Panc1 (cell line): ENCODE data around the gene HCN4.

ENCODE experiments used
- POLR2AphosphoS5 ChIP-seq: IDR thresholded peaks from 2 replicates; pipeline ENCODE4 v1.6.1; 2012; ENCODE audit warnings: mild to moderate bottlenecking, low read depth, low read length, moderate library complexity
- SIN3A ChIP-seq: IDR thresholded peaks from 2 replicates; pipeline ENCODE4 v1.6.1; 2012; ENCODE audit warnings: low read depth, mild to moderate bottlenecking, low read length, moderate library complexity, borderline replicate concordance; ENCODE audit not compliant: insufficient read depth
- TCF7L2 ChIP-seq: IDR thresholded peaks from 2 replicates; pipeline ENCODE4 v1.6.1; 2011; ENCODE audit warnings: mild to moderate bottlenecking, low read depth, low read length, inconsistent platforms
- TF ChIP-seq, protein P1 (sequence below): fragments of 450-650 bp; IDR thresholded peaks from 2 replicates; pipeline ENCODE4 v1.5.1; 2017; ENCODE audit warnings: mild to moderate bottlenecking
- TF ChIP-seq, protein P2 (sequence below), 2 experiments: IDR thresholded peaks; 2 replicates each; pipeline ENCODE4 v1.6.1; 2011 to 2012; ENCODE audit warnings: low read depth in 2 of 2, control low read depth in 1 of 2, low read length in 1 of 2, mild to moderate bottlenecking in 1 of 2, moderate library complexity in 1 of 2; ENCODE audit not compliant: insufficient read depth in 1 of 2

DNA sequence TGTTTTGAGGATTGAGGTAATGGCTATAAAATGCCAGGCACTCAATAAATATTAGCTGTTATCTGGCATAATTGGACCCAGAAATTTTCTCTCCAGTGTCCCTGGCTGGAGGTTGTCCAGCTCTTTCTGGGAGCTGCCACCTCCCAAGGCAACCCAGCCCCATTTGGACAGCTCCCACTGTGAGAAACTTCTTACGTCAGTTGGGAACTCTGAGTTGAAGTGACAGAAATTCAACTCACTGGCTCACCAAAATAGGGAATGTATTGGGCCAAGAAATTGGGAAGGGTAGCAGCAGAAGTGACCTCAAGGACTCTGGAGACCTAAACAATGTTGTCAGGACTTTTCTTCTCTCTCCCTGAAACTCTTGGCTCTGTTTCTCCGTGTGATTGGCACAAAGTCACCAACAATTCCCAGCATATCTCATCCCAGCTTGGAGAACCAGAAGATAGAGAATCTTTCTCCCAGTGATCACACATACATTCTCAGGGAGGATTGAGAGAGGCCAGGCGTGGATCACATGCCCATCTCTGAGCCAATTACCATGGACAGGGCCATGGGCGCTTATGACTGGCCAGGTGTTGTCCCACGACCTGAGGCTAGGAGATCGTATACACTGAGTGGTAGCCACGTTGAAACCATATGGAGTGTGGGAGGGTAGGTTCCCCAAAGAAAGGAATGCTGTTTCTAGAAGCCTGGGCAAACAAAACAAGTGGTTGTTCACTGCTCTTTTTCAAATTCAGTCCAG lies 22.5 kb upstream of the HCN4 start:
- TF ChIP-seq, protein P1, sequence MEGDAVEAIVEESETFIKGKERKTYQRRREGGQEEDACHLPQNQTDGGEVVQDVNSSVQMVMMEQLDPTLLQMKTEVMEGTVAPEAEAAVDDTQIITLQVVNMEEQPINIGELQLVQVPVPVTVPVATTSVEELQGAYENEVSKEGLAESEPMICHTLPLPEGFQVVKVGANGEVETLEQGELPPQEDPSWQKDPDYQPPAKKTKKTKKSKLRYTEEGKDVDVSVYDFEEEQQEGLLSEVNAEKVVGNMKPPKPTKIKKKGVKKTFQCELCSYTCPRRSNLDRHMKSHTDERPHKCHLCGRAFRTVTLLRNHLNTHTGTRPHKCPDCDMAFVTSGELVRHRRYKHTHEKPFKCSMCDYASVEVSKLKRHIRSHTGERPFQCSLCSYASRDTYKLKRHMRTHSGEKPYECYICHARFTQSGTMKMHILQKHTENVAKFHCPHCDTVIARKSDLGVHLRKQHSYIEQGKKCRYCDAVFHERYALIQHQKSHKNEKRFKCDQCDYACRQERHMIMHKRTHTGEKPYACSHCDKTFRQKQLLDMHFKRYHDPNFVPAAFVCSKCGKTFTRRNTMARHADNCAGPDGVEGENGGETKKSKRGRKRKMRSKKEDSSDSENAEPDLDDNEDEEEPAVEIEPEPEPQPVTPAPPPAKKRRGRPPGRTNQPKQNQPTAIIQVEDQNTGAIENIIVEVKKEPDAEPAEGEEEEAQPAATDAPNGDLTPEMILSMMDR = no peak
- no peak for TF ChIP-seq POLR2AphosphoS5
- TF ChIP-seq, protein P2, sequence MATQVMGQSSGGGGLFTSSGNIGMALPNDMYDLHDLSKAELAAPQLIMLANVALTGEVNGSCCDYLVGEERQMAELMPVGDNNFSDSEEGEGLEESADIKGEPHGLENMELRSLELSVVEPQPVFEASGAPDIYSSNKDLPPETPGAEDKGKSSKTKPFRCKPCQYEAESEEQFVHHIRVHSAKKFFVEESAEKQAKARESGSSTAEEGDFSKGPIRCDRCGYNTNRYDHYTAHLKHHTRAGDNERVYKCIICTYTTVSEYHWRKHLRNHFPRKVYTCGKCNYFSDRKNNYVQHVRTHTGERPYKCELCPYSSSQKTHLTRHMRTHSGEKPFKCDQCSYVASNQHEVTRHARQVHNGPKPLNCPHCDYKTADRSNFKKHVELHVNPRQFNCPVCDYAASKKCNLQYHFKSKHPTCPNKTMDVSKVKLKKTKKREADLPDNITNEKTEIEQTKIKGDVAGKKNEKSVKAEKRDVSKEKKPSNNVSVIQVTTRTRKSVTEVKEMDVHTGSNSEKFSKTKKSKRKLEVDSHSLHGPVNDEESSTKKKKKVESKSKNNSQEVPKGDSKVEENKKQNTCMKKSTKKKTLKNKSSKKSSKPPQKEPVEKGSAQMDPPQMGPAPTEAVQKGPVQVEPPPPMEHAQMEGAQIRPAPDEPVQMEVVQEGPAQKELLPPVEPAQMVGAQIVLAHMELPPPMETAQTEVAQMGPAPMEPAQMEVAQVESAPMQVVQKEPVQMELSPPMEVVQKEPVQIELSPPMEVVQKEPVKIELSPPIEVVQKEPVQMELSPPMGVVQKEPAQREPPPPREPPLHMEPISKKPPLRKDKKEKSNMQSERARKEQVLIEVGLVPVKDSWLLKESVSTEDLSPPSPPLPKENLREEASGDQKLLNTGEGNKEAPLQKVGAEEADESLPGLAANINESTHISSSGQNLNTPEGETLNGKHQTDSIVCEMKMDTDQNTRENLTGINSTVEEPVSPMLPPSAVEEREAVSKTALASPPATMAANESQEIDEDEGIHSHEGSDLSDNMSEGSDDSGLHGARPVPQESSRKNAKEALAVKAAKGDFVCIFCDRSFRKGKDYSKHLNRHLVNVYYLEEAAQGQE (IDR thresholded peaks at IDR 0.05; ENCODE audit: insufficient read depth in 1 of 2, low read depth in 2 of 2, low read length in 1 of 2) = peak; percentile 58 to 67; a peak in 3 of 4 replicates
- no peak for TF ChIP-seq SIN3A
- no peak for TF ChIP-seq TCF7L2
